ENCODE measurements around the gene YTHDC1. TPM values are rescaled to one million over a fixed set of nuclear protein-coding genes. Genes with fewer than 3 reads are reported as not detected.

Gene YTHDC1
- total RNA-seq, 2 experiments from 2014 or later = 383 to 389 TPM

DNA sequence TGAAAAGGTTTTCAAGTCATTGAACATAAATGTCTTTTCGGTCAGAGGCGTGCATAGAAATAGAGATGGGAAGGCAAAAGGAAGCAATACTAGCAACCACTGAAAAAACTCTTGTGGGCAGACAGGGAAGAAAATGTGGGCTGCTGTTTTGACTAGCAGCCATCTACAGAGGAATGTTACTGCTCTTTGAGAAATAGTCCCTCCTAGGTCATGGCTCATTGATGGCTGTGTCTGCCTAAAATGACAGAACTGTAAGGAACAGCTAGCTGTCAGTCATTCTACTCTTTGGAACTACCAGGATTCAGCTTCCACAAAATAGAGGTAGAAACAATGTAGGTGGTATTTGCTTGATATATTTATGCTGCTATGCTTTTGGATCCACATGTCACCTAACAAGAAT lies 77.5 kb downstream of the YTHDC1 start:
- Histone ChIP-seq H3K4me3 (ENCODE audit: low read length) (no peak overlapping the region), H3K4me1 (ENCODE audit: insufficient read depth, low read length) (no peaks in the 10 kb centered on the region), H3K27ac (ENCODE audit: low read depth in 1 of 2, low read length in 2 of 2) (no peak overlapping the region), H3K27me3 (ENCODE audit: control insufficient read depth in 1 of 2, insufficient read depth in 2 of 2, low read length in 2 of 2) (peaks cover 0 to 4% of the 10 kb centered on the region in 2 experiments), H3K36me3 (ENCODE audit: insufficient read depth, low read length) (no peaks in the 10 kb centered on the region), H3K9me3 (ENCODE audit: control insufficient read depth in 1 of 2, insufficient read depth in 1 of 2, low read length in 2 of 2) (no peaks in the 10 kb centered on the region)
- no peaks in the 10 kb centered on the region for H3K9me3 Mint-ChIP-seq
- H3K27ac Mint-ChIP-seq = no peak overlapping the region
- intact Hi-C loops (cut with DNase I, micrococcal nuclease) = loop anchor here (1.0 to 5.0 kb wide), 3 partner anchors 104 to 1610 kb away; no protein-coding TSS in a partner anchor
- H3K36me3 Mint-ChIP-seq (ENCODE audit: low read depth) = no peaks in the 10 kb centered on the region
- ATAC-seq (ENCODE audit: poor library complexity) (no peak), DNase-seq (peak in 1 of 14 experiments; percentile 1)
- TF ChIP-seq, protein P1, sequence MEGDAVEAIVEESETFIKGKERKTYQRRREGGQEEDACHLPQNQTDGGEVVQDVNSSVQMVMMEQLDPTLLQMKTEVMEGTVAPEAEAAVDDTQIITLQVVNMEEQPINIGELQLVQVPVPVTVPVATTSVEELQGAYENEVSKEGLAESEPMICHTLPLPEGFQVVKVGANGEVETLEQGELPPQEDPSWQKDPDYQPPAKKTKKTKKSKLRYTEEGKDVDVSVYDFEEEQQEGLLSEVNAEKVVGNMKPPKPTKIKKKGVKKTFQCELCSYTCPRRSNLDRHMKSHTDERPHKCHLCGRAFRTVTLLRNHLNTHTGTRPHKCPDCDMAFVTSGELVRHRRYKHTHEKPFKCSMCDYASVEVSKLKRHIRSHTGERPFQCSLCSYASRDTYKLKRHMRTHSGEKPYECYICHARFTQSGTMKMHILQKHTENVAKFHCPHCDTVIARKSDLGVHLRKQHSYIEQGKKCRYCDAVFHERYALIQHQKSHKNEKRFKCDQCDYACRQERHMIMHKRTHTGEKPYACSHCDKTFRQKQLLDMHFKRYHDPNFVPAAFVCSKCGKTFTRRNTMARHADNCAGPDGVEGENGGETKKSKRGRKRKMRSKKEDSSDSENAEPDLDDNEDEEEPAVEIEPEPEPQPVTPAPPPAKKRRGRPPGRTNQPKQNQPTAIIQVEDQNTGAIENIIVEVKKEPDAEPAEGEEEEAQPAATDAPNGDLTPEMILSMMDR (IDR thresholded peaks at IDR 0.05) = no peak
- CTCF ChIA-PET = interaction anchor here (1.2 to 2.4 kb wide), 3 partner anchors 86 to 104 kb away, joined by 3 to 12 read pairs (median 4); no protein-coding TSS in a partner anchor
- H3K27me3 Mint-ChIP-seq = peaks cover 17% of the 10 kb centered on the region
- H3K4me3 Mint-ChIP-seq = no peak overlapping the region
- POLR2A ChIA-PET = interaction anchor here (0.9 kb wide), 1 partner anchor 103 kb away, joined by 6 read pairs; no protein-coding TSS in a partner anchor
- H3K4me1 Mint-ChIP-seq (ENCODE audit: low read depth) = peaks cover 3% of the 10 kb centered on the region

DNA sequence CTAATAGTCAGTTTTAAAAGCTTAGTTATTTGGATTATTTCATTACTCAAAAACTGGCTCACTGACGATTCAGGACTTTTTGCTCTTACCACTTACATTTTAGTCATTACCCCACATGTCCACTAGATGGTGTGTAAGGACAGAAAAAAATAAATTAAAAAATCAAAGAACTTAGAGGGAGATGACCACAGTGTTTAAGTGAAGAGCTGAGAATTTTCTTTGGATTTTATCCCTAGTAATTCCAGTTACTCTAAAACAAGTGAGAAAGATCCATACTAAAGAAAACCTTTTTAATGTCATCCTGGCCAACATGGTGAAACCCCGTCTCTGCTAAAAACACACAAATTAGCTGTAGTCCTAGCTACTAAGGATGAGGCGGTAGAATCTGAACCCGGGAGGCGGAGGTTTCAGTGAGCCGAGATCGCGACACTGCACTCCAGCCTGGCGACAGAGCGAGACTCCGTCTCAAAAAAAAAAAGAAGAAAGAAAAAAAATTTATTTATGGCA lies 78.0 kb downstream of the YTHDC1 start:
- Histone ChIP-seq H3K27ac (ENCODE audit: low read depth in 1 of 2, low read length in 2 of 2) (no peak overlapping the region), H3K4me1 (ENCODE audit: insufficient read depth, low read length) (no peaks in the 10 kb centered on the region), H3K36me3 (ENCODE audit: insufficient read depth, low read length) (no peaks in the 10 kb centered on the region), H3K4me3 (ENCODE audit: low read length) (no peak overlapping the region), H3K9me3 (ENCODE audit: control insufficient read depth in 1 of 2, insufficient read depth in 1 of 2, low read length in 2 of 2) (no peaks in the 10 kb centered on the region), H3K27me3 (ENCODE audit: control insufficient read depth in 1 of 2, insufficient read depth in 2 of 2, low read length in 2 of 2) (peaks cover 0 to 4% of the 10 kb centered on the region in 2 experiments)
- H3K9me3 Mint-ChIP-seq = no peaks in the 10 kb centered on the region
- intact Hi-C loops (cut with DNase I, micrococcal nuclease) = loop anchor here (1.0 to 5.0 kb wide), 3 partner anchors 104 to 1610 kb away; no protein-coding TSS in a partner anchor
- H3K4me3 Mint-ChIP-seq = peak overlapping the region; percentile 31
- CTCF ChIA-PET = interaction anchor here (0.7 to 2.4 kb wide), 4 partner anchors 8 to 104 kb away, joined by 3 to 12 read pairs (median 4); no protein-coding TSS in a partner anchor
- H3K36me3 Mint-ChIP-seq (ENCODE audit: low read depth) = no peaks in the 10 kb centered on the region
- peaks cover 3% of the 10 kb centered on the region for H3K4me1 Mint-ChIP-seq (ENCODE audit: low read depth)
- DNase-seq = peak in 3 of 14 experiments; percentile 55 to 61 (median 56)
- H3K27me3 Mint-ChIP-seq = peaks cover 17% of the 10 kb centered on the region
- no peak overlapping the region for H3K27ac Mint-ChIP-seq
- ATAC-seq (ENCODE audit: poor library complexity) = peak; percentile 56
- TF ChIP-seq, protein P1 (IDR thresholded peaks at IDR 0.05) = peak; percentile 85
- POLR2A ChIA-PET = interaction anchor here (0.9 kb wide), 1 partner anchor 104 kb away, joined by 6 read pairs; no protein-coding TSS in a partner anchor

DNA sequence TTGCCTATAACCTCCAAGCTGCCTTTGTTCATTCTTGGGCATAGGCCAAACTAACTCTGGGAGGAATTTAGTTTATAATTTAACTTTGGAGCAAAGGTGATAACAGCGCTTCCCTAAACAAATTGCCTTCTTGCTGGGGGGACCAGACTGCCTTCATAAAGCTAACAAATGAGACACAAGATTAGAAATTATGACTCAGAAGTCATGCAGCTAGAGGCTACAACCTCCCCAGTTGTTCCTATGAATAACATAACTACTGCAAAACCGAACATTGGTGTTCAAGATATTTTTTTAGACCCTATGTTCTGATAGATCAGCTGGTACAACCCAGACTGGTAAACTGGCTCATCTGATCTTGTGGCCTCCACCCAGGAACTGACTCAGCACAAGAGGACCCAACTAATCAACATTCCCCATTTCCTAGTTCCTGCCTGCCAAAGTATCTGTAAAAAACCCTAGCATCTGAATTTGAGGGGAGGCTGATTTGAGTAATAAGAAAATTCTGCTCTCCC lies 82.4 kb downstream of the YTHDC1 start:
- ATAC-seq (ENCODE audit: poor library complexity) (no peak), DNase-seq (no peak)
- ChIA-PET POLR2A (no interaction called here), CTCF (no interaction called here)
- intact Hi-C loops (cut with DNase I, micrococcal nuclease) = no loop called here
- Histone ChIP-seq H3K9me3 (ENCODE audit: control insufficient read depth in 1 of 2, insufficient read depth in 1 of 2, low read length in 2 of 2) (no peaks in the 10 kb centered on the region), H3K4me1 (ENCODE audit: insufficient read depth, low read length) (no peaks in the 10 kb centered on the region), H3K4me3 (ENCODE audit: low read length) (no peak overlapping the region), H3K27me3 (ENCODE audit: control insufficient read depth in 1 of 2, insufficient read depth in 2 of 2, low read length in 2 of 2) (peaks cover 0 to 4% of the 10 kb centered on the region in 2 experiments), H3K27ac (ENCODE audit: low read depth in 1 of 2, low read length in 2 of 2) (no peak overlapping the region), H3K36me3 (ENCODE audit: insufficient read depth, low read length) (no peaks in the 10 kb centered on the region)
- Mint-ChIP-seq H3K27me3 (peaks cover 5% of the 10 kb centered on the region), H3K4me3 (no peak overlapping the region), H3K9me3 (no peaks in the 10 kb centered on the region), H3K36me3 (ENCODE audit: low read depth) (no peaks in the 10 kb centered on the region), H3K27ac (no peak overlapping the region), H3K4me1 (ENCODE audit: low read depth) (peaks cover 3% of the 10 kb centered on the region)
- TF ChIP-seq, protein P1 (IDR thresholded peaks at IDR 0.05) = no peak

Data from CD4-positive, alpha-beta T cell (primary cell).